HG03095 (cell line): ENCODE measurements around the gene PAQR8.
"Not testable (repeated sequence)": the region's sequence is repeated elsewhere in the genome, so short reads cannot be mapped to it uniquely, and the experiment has no call there.

Experiments used
- ATAC-seq: cut with Tn5 transposase; IDR thresholded peaks from one replicate; pipeline ENCODE4 v1.9.1; 2021; ENCODE audit warnings: moderate library complexity; ENCODE audit not compliant: unreplicated experiment

PAQR8 gene

GRCh38 chr6:52405243-52405642, 43.3 kb downstream of the PAQR8 start:
- no peak for ATAC-seq

GRCh38 chr6:52407467-52407866, 45.5 kb downstream of the PAQR8 start:
- peak; percentile 64 for ATAC-seq

GRCh38 chr6:52409499-52409898, 47.5 kb downstream of the PAQR8 start:
- ATAC-seq = no peak

- ATAC-seq = no peak
Measured at GRCh38 chr6:52410979-52411378, 49.0 kb downstream of the PAQR8 start.

GRCh38 chr6:52411911-52412310, 50.0 kb downstream of the PAQR8 start:
- ATAC-seq = no peak

- no peak for ATAC-seq
Measured at GRCh38 chr6:52415333-52415732, 53.4 kb downstream of the PAQR8 start.

GRCh38 chr6:52415917-52416628, 54.1 kb downstream of the PAQR8 start:
- ATAC-seq = no peak

GRCh38 chr6:52416629-52417151, 54.7 kb downstream of the PAQR8 start:
- ATAC-seq = peak; percentile 25

GRCh38 chr6:52417675-52418111, 55.7 kb downstream of the PAQR8 start:
- no peak for ATAC-seq

GRCh38 chr6:52418606-52419005, 56.7 kb downstream of the PAQR8 start:
- ATAC-seq = no peak

- peak; percentile 95 for ATAC-seq
Measured at GRCh38 chr6:52419809-52420667, 58.1 kb downstream of the PAQR8 start, which contains the start of gene EFHC1. EFHC1 (plus strand) TSS chr6:52420342; CDS start chr6:52420411, 69 bp downstream.

- ATAC-seq = no peak
Measured at GRCh38 chr6:52420668-52421358, 58.9 kb downstream of the PAQR8 start.

- ATAC-seq = no peak
Measured at GRCh38 chr6:52422156-52422555, 60.2 kb downstream of the PAQR8 start.

- ATAC-seq = no peak
Measured at GRCh38 chr6:52423448-52423847, 61.5 kb downstream of the PAQR8 start.

- ATAC-seq = no peak
Measured at GRCh38 chr6:52423971-52424381, 62.0 kb downstream of the PAQR8 start.

- ATAC-seq = no peak
Measured at GRCh38 chr6:52424513-52424912, 62.6 kb downstream of the PAQR8 start.

- no peak for ATAC-seq
Measured at GRCh38 chr6:52426667-52427066, 64.7 kb downstream of the PAQR8 start.

GRCh38 chr6:52433294-52433693, 71.3 kb downstream of the PAQR8 start:
- not testable (repeated sequence) for ATAC-seq

- no peak for ATAC-seq
Measured at GRCh38 chr6:52435345-52435744, 73.4 kb downstream of the PAQR8 start.

GRCh38 chr6:52438926-52439325, 77.0 kb downstream of the PAQR8 start:
- no peak for ATAC-seq

- ATAC-seq = no peak
Measured at GRCh38 chr6:52454556-52454955, 92.6 kb downstream of the PAQR8 start.
